Left ventricle myocardium inferior (tissue), 1 donor: ENCODE measurements around the gene ZNF385B. TPM values are rescaled to one million over a fixed set of nuclear protein-coding genes. Genes with fewer than 3 reads are reported as not detected.

Experiments
- DNase-seq: peaks from one replicate; pipeline ENCODE4 v3.0.0-alpha.2; 2020
- H3K27ac ChIP-seq: fragments of 200-600 bp; replicated peaks from 2 replicates; pipeline ENCODE4 v1.8.0; 2021
- H3K27me3 ChIP-seq: fragments of 200-600 bp; 2 replicates; pipeline ENCODE4 v1.8.0; 2021; ENCODE audit warnings: low read depth
- H3K36me3 ChIP-seq: fragments of 200-600 bp; 2 replicates; pipeline ENCODE4 v1.8.0; 2021
- H3K4me1 ChIP-seq: fragments of 200-600 bp; 2 replicates; pipeline ENCODE4 v1.8.0; 2021
- H3K4me3 ChIP-seq: fragments of 200-600 bp; 2 replicates; pipeline ENCODE4 v1.8.0; 2021; ENCODE audit warnings: mild to moderate bottlenecking, moderate library complexity
- H3K9me3 ChIP-seq: fragments of 200-600 bp; replicated peaks from 2 replicates; pipeline ENCODE4 v1.8.0; 2021
- intact Hi-C: fragments of 100-400 bp; cut with micrococcal nuclease; formaldehyde crosslinking; loops from one replicate; pipeline ENCODE4 v1.11.0; 2022
- total RNA-seq: library from RNA; stranded (reverse); fragmentation: NEBNext Ultra II Directional; extraction: Animal tissue kit (Norgen Biotek cat#: 25700); gene quantifications from one replicate; pipeline ENCODE4 v1.2.1, GENCODE V29; 2021
- TF ChIP-seq, protein P1 (sequence below): fragments of 200-600 bp; IDR thresholded peaks from 2 replicates; pipeline ENCODE4 v1.8.0; 2021; ENCODE audit warnings: antibody characterized with exemption, mild to moderate bottlenecking, borderline replicate concordance
- donor health status: DM: no; HTN: yes; CAD: no; lungs with severe emphysema.

The ZNF385B gene
- total RNA-seq, 1 donor from 2014 or later, result 0.14 TPM

DNA sequence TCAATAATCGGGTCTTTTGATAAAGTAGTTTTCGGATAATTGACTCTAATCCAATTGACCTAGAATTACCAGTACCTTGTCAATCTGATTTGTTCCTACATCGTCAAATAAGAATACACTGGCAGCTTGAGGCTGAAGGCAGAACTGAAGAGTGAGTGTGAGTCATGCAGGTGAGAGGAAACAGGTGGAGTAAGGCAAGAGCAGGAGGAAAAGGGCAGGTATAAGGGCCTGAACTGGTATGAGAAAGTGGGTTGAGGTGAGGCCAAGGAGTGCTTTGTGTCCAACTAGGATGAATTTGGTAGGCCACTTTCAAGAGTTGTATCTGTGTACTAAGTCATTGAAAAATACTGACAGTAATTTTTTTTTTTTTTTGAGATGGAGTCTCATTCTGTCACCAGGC, 186.0 kb downstream of the ZNF385B start:
- no peak overlapping the region for H3K27ac ChIP-seq
- H3K4me1 ChIP-seq, result peaks cover 29% of the 10 kb centered on the region
- H3K4me3 ChIP-seq, result no peak overlapping the region
- no peak for DNase-seq
- intact Hi-C loops, result no loop called here
- H3K9me3 ChIP-seq, result no peaks in the 10 kb centered on the region
- TF ChIP-seq, protein P1, sequence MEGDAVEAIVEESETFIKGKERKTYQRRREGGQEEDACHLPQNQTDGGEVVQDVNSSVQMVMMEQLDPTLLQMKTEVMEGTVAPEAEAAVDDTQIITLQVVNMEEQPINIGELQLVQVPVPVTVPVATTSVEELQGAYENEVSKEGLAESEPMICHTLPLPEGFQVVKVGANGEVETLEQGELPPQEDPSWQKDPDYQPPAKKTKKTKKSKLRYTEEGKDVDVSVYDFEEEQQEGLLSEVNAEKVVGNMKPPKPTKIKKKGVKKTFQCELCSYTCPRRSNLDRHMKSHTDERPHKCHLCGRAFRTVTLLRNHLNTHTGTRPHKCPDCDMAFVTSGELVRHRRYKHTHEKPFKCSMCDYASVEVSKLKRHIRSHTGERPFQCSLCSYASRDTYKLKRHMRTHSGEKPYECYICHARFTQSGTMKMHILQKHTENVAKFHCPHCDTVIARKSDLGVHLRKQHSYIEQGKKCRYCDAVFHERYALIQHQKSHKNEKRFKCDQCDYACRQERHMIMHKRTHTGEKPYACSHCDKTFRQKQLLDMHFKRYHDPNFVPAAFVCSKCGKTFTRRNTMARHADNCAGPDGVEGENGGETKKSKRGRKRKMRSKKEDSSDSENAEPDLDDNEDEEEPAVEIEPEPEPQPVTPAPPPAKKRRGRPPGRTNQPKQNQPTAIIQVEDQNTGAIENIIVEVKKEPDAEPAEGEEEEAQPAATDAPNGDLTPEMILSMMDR, result no peak
- no peaks in the 10 kb centered on the region for H3K27me3 ChIP-seq
- H3K36me3 ChIP-seq, result no peaks in the 10 kb centered on the region

DNA sequence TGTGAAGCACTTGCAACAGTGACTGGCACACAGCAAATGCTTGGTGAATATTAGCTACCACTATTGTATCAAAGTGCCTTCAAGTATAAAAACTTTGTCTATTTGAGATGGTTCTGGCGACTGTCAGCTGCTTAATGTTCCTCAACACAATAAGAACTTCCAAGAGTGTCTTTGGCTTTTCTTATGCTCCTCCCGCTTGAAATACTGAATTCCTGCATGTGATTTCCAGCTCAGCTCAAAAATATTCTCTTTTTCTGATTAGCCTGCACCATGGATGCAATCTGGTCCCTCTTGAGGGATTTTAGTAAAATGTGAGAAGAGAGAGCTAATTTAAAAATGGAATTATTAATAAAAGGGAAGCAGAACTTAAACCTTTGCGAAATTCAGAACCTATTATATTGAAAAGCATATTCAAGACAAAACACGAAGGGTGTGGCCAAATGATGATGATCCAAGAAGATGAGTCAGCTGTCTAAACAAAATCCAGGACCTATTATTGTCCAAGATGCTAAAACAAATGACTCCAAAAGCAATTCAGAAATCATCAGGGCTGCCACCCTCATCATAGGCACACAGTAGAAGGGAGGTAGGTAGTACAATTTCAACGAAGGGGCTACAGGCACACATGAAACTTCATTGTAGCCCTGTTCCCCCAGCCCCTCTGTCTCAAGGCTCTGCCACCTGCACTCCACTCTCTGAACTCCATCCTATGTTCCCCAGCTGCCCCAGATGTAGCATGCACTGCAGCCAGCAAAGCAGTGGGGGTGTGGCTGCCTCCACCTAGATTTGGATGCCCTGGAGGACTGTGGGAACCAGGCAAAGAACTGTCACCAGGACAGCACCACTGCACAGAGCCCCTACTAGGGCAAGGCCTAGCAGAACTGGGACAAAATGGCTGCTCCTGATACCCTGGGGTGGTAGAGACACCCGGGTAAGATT, 190.1 kb downstream of the ZNF385B start:
- Histone ChIP-seq H3K27me3 (no peaks in the 10 kb centered on the region), H3K36me3 (no peaks in the 10 kb centered on the region), H3K27ac (no peak overlapping the region), H3K9me3 (no peaks in the 10 kb centered on the region), H3K4me3 (no peak overlapping the region), H3K4me1 (peaks cover 1% of the 10 kb centered on the region)
- intact Hi-C loops, result no loop called here
- DNase-seq, result no peak
- TF ChIP-seq, protein P1, result no peak

DNA sequence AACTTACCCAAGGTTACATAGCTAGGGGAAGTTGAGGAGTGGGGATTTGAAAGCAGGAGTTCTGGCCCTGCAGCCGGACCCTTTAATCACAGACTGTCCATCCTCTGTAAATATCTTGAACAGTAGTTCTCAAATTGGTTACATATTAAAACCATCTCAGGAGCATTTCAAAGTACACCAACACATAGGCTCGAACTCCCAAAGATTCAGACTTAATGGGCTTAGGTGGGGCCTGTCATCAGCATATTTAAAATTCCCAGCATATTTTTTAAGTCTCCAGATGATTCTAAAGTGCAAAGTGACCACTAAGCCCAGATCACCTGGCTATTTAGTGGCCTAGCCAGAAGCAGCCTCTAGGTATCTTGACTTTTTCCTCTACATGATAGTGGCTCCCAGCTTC, 192.2 kb downstream of the ZNF385B start:
- H3K4me1 ChIP-seq, result no peaks in the 10 kb centered on the region
- H3K36me3 ChIP-seq, result no peaks in the 10 kb centered on the region
- no peaks in the 10 kb centered on the region for H3K27me3 ChIP-seq
- no peaks in the 10 kb centered on the region for H3K9me3 ChIP-seq
- intact Hi-C loops, result no loop called here
- H3K4me3 ChIP-seq, result no peak overlapping the region
- DNase-seq, result no peak
- TF ChIP-seq, protein P1, result no peak
- H3K27ac ChIP-seq, result no peak overlapping the region

DNA sequence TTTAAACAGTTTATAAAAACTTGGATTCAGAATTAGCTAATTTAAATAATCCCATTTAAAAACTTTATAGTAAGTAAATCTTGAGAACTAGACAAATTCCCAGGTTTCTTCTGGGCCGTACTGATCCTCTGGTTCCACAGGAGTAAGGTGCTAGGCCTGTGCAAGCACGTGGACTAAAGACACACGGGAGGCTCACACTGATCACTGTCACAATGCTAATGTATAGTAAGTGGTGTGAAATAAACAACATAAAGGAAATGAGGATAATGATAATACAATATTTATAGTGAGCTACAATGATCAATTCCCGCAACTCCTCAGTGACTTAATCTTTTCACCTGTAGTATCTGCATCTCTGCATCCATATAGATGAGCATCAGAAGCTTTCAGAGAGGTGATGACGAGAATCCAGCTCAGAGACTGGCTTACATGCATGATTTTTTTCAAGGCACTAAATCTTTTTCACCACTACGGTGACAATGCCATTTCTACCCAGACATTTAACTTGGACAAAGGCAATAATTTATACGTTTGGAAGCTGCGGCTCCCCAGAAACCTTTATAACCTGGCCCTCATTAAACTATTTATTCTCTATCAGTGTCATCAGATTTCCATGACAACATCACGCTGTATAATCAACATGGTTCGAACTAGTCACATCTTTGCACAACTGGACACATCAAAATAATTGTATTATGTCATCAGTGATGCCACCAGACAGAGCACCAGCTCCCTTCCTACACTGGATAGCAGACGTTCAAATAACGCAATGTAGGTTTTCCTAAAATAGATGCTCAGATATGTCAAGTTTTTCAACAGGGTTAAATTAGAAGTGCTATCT, 196.2 kb downstream of the ZNF385B start:
- intact Hi-C loops, result no loop called here
- no peak overlapping the region for H3K4me3 ChIP-seq
- TF ChIP-seq, protein P1, result no peak
- H3K27me3 ChIP-seq, result no peaks in the 10 kb centered on the region
- no peaks in the 10 kb centered on the region for H3K4me1 ChIP-seq
- no peak for DNase-seq
- no peaks in the 10 kb centered on the region for H3K9me3 ChIP-seq
- H3K27ac ChIP-seq, result no peak overlapping the region
- no peaks in the 10 kb centered on the region for H3K36me3 ChIP-seq

DNA sequence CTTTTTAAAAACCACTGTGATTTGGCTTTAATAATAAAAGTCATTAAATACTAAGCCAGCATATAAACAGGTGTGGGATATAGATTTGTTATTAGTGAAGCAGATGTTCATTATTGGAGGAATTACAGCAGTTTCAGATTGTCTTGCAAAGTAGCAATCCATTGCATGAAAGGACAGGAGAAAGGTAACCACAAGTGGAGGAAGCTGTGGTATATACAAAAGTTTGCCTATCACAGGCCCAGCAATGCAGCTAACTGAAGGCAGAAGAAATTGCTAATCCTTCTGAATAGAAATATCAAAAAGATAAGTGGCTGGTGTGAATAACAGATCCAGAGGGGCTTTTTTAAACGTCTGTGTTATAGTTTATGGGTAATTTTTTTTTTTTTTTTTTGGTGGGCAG, 199.4 kb downstream of the ZNF385B start:
- H3K4me3 ChIP-seq, result no peak overlapping the region
- no peak for DNase-seq
- no peak overlapping the region for H3K27ac ChIP-seq
- no peaks in the 10 kb centered on the region for H3K9me3 ChIP-seq
- no peaks in the 10 kb centered on the region for H3K4me1 ChIP-seq
- no peaks in the 10 kb centered on the region for H3K27me3 ChIP-seq
- intact Hi-C loops, result no loop called here
- TF ChIP-seq, protein P1, result no peak
- no peaks in the 10 kb centered on the region for H3K36me3 ChIP-seq
